Measurements from ENCODE around the gene NR3C1. TPM values are rescaled to one million over a fixed set of nuclear protein-coding genes. Genes with fewer than 3 reads are reported as not detected.
"Not testable (repeated sequence)": the region's sequence is repeated elsewhere in the genome, so short reads cannot be mapped to it uniquely, and the experiment has no call there.

Gene NR3C1
- polyA plus RNA-seq, 1 donor (not counting 4 experiments of a cell fraction or from before 2014, with no cell fraction given): 30.7 TPM

DNA sequence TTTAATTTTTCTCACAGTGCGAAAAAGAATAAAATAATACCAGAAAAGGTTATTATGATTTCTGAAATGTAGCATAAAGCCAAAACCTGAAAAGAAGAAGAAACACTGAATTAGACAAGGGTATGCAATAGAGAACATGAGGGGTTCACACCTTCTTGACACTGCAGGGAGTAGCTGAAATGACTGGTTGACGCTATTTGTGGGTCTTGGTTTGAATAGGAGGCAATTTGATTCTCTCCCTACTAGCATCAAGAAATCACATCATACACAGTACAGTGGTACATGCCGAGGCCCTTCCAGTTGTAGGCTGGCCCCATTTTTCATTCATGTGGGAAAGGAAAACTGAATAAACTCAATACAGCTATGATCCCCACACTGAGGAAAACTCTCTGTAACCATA lies 68.6 kb downstream of the NR3C1 start:
- DNase-seq (ENCODE audit: low read depth, low spot score): no peak
- Histone ChIP-seq H3K9me3 (ENCODE audit: control insufficient read depth, low read depth, low read length) (no peaks in the 10 kb centered on the region), H4K20me1 (ENCODE audit: control insufficient read depth, extremely low read depth, insufficient read depth, low read length) (no peaks in the 10 kb centered on the region), H2AFZ (ENCODE audit: control insufficient read depth, low read length) (no peak overlapping the region), H3K4me2 (ENCODE audit: control insufficient read depth, extremely low read depth, insufficient read depth, low read depth, low read length) (no peak overlapping the region), H3K4me1 (ENCODE audit: control insufficient read depth, extremely low read depth, insufficient read depth, low read length) (no peaks in the 10 kb centered on the region), H3K4me3 (ENCODE audit: control insufficient read depth in 2 of 3, extremely low read depth in 1 of 3, insufficient read depth in 2 of 3, low read depth in 1 of 3, low read length in 3 of 3) (no peak overlapping the region), H3K36me3 (ENCODE audit: control insufficient read depth in 2 of 2, extremely low read depth in 1 of 2, insufficient read depth in 2 of 2, low read length in 2 of 2) (peaks cover 0 to 3% of the 10 kb centered on the region in 2 experiments), H3K9ac (ENCODE audit: control insufficient read depth, extremely low read depth, insufficient read depth, low read length) (no peak overlapping the region), H3K27ac (ENCODE audit: control insufficient read depth, insufficient read depth, low read length) (no peak overlapping the region), H3K9me1 (ENCODE audit: control insufficient read depth, extremely low read depth, insufficient read depth, low read length) (no peaks in the 10 kb centered on the region), H3K27me3 (ENCODE audit: control insufficient read depth, extremely low read depth, insufficient read depth, low read length) (no peaks in the 10 kb centered on the region), H3K79me2 (ENCODE audit: control insufficient read depth, insufficient read depth, low read length) (peaks cover 71% of the 10 kb centered on the region)
- dilution Hi-C loops (cut with MboI; ENCODE audit: extremely low pct_ligation_motif_present, low sequenced_read_pairs): no loop called here
- TF ChIP-seq EZH2 (IDR thresholded peaks at IDR 0.05; ENCODE audit: low read length): no peak
- TF ChIP-seq, protein P1, sequence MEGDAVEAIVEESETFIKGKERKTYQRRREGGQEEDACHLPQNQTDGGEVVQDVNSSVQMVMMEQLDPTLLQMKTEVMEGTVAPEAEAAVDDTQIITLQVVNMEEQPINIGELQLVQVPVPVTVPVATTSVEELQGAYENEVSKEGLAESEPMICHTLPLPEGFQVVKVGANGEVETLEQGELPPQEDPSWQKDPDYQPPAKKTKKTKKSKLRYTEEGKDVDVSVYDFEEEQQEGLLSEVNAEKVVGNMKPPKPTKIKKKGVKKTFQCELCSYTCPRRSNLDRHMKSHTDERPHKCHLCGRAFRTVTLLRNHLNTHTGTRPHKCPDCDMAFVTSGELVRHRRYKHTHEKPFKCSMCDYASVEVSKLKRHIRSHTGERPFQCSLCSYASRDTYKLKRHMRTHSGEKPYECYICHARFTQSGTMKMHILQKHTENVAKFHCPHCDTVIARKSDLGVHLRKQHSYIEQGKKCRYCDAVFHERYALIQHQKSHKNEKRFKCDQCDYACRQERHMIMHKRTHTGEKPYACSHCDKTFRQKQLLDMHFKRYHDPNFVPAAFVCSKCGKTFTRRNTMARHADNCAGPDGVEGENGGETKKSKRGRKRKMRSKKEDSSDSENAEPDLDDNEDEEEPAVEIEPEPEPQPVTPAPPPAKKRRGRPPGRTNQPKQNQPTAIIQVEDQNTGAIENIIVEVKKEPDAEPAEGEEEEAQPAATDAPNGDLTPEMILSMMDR (optimal IDR thresholded peaks at IDR 0.05 in 1 of 3, IDR thresholded peaks at IDR 0.05 in 1 of 3, conservative IDR thresholded peaks at IDR 0.05 in 1 of 3; ENCODE audit: extremely low read depth in 1 of 3, insufficient read depth in 2 of 3, low read length in 3 of 3): no peak
- no peak for FAIRE-seq

DNA sequence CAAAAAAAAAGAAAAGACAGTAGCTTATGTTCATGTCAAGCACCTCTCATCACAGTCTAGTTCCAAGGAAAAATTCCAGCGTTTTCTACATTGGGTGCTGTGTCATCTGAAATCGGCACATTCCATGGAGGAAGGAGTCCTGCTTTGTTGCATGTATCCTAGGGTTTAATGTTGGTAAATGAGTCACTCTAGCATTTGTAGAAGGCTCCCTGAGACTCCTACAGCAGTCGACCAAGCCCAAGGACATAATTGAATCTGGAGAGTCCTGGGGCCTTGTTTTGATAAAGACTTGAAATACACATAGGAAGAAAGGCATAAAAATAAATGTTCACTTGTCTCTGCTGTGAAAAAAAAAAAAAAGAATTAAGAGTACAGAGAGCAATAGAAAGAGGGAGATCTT lies 69.1 kb downstream of the NR3C1 start:
- H3K9me3 ChIP-seq (ENCODE audit: control insufficient read depth, low read depth, low read length); H2AFZ ChIP-seq (ENCODE audit: control insufficient read depth, low read length); H3K9me1 ChIP-seq (ENCODE audit: control insufficient read depth, extremely low read depth, insufficient read depth, low read length); DNase-seq (ENCODE audit: low read depth, low spot score); dilution Hi-C loops (cut with MboI; ENCODE audit: extremely low pct_ligation_motif_present, low sequenced_read_pairs); H3K27ac ChIP-seq (ENCODE audit: control insufficient read depth, insufficient read depth, low read length); H3K4me2 ChIP-seq (ENCODE audit: control insufficient read depth, extremely low read depth, insufficient read depth, low read depth, low read length); H3K36me3 ChIP-seq (ENCODE audit: control insufficient read depth in 2 of 2, extremely low read depth in 1 of 2, insufficient read depth in 2 of 2, low read length in 2 of 2); H3K27me3 ChIP-seq (ENCODE audit: control insufficient read depth, extremely low read depth, insufficient read depth, low read length); H3K4me3 ChIP-seq (ENCODE audit: control insufficient read depth in 2 of 3, extremely low read depth in 1 of 3, insufficient read depth in 2 of 3, low read depth in 1 of 3, low read length in 3 of 3); H3K9ac ChIP-seq (ENCODE audit: control insufficient read depth, extremely low read depth, insufficient read depth, low read length); H3K4me1 ChIP-seq (ENCODE audit: control insufficient read depth, extremely low read depth, insufficient read depth, low read length); H4K20me1 ChIP-seq (ENCODE audit: control insufficient read depth, extremely low read depth, insufficient read depth, low read length); FAIRE-seq: not testable (repeated sequence)
- peaks cover 71% of the 10 kb centered on the region for H3K79me2 ChIP-seq (ENCODE audit: control insufficient read depth, insufficient read depth, low read length)

DNA sequence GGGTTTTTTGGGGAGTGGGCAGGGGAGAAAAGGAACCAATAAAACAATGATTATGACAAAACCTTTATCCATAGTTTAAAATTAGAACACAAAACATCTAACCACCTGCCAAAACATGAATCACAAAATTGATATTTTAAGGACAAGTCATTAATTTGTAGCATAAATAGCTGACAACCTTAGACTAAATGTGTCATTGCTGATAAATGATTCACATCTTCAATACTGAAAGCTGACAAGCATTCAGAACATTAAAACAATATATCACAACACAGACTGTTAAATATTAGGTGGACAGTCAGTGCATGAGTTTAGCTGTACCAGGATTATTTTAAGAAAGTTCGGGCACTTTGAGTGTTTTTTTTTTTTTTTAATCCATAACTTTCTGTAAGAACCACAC lies 71.5 kb downstream of the NR3C1 start:
- no peak for FAIRE-seq

More for the DNA sequence above, 71.5 kb downstream of the NR3C1 start:
- Histone ChIP-seq H3K4me1 (ENCODE audit: control insufficient read depth, extremely low read depth, insufficient read depth, low read length) (no peaks in the 10 kb centered on the region), H3K79me2 (ENCODE audit: control insufficient read depth, insufficient read depth, low read length) (peaks cover 73% of the 10 kb centered on the region), H3K9me1 (ENCODE audit: control insufficient read depth, extremely low read depth, insufficient read depth, low read length) (no peaks in the 10 kb centered on the region), H3K4me3 (ENCODE audit: control insufficient read depth in 2 of 3, extremely low read depth in 1 of 3, insufficient read depth in 2 of 3, low read depth in 1 of 3, low read length in 3 of 3) (no peak overlapping the region), H4K20me1 (ENCODE audit: control insufficient read depth, extremely low read depth, insufficient read depth, low read length) (no peaks in the 10 kb centered on the region), H2AFZ (ENCODE audit: control insufficient read depth, low read length) (no peak overlapping the region), H3K9ac (ENCODE audit: control insufficient read depth, extremely low read depth, insufficient read depth, low read length) (no peak overlapping the region), H3K4me2 (ENCODE audit: control insufficient read depth, extremely low read depth, insufficient read depth, low read depth, low read length) (no peak overlapping the region), H3K36me3 (ENCODE audit: control insufficient read depth in 2 of 2, extremely low read depth in 1 of 2, insufficient read depth in 2 of 2, low read length in 2 of 2) (no peaks in the 10 kb centered on the region), H3K27me3 (ENCODE audit: control insufficient read depth, extremely low read depth, insufficient read depth, low read length) (no peaks in the 10 kb centered on the region), H3K9me3 (ENCODE audit: control insufficient read depth, low read depth, low read length) (no peaks in the 10 kb centered on the region), H3K27ac (ENCODE audit: control insufficient read depth, insufficient read depth, low read length) (no peak overlapping the region)
- no peak for TF ChIP-seq EZH2 (IDR thresholded peaks at IDR 0.05; ENCODE audit: low read length)
- TF ChIP-seq, protein P1 (optimal IDR thresholded peaks at IDR 0.05 in 1 of 3, IDR thresholded peaks at IDR 0.05 in 1 of 3, conservative IDR thresholded peaks at IDR 0.05 in 1 of 3; ENCODE audit: extremely low read depth in 1 of 3, insufficient read depth in 2 of 3, low read length in 3 of 3): no peak
- DNase-seq (ENCODE audit: low read depth, low spot score): no peak
- dilution Hi-C loops (cut with MboI; ENCODE audit: extremely low pct_ligation_motif_present, low sequenced_read_pairs): no loop called here

Data from keratinocyte (primary cell).